Esophagus squamous epithelium (tissue), 5 donors: ENCODE results near the gene DNAH8. TPM values are rescaled to one million over a fixed set of nuclear protein-coding genes. Genes with fewer than 3 reads are reported as not detected.

Source experiments
- DNase-seq: peaks from one replicate; lab custom pipeline; 2025; lab: John Stamatoyannopoulos, UW
- H3K27ac ChIP-seq, 4 donors: fragments of 200-600 bp; sonication (generic); one replicate each; pipeline ENCODE4 v1.5.1; 2016 to 2019; ENCODE audit warnings: mild to moderate bottlenecking in 1 of 4
- H3K27me3 ChIP-seq, 4 donors: fragments of 200-600 bp; sonication (generic); 1 replicate in 3 of 4; 2 replicates in 1 of 4; pipeline versions ENCODE4 v1.5.1 to v1.6.0; 2017 to 2021; ENCODE audit warnings: antibody characterized with exemption in 1 of 4
- H3K36me3 ChIP-seq, 3 donors: fragments of 200-600 bp; sonication (generic); one replicate each; pipeline ENCODE4 v1.5.1; 2016 to 2019
- H3K4me1 ChIP-seq, 3 donors: fragments of 200-600 bp; sonication (generic); one replicate each; pipeline ENCODE4 v1.5.1; 2017 to 2019
- H3K4me3 ChIP-seq, 4 donors: fragments of 200-600 bp; sonication (generic); 1 replicate in 3 of 4; 2 replicates in 1 of 4; pipeline ENCODE4 v1.5.1; 2016 to 2019; ENCODE audit warnings: mild to moderate bottlenecking in 2 of 4, moderate library complexity in 1 of 4
- H3K9me3 ChIP-seq, 3 donors: fragments of 200-600 bp; sonication (generic); one replicate each; pipeline ENCODE4 v1.5.1; 2016 to 2019
- POLR2A ChIP-seq, 4 donors: fragments of 450-650 bp; IDR thresholded peaks; one replicate each; pipeline ENCODE4 v1.6.1; 2017; ENCODE audit warnings: antibody characterized with exemption in 4 of 4, mild to moderate bottlenecking in 4 of 4, moderate library complexity in 3 of 4
- WGBS, 2 donors: methylation state at CpG; one replicate each; pipeline ENCODE4 v1.1.5; 2018; 5-methylcytosine and 5-hydroxymethylcytosine counted together
- intact Hi-C: fragments of 100-400 bp; cut with DNase I; formaldehyde crosslinking; loops from one replicate; pipeline ENCODE4 v1.15.0; 2022
- total RNA-seq, 4 donors: library from RNA; depleted of rRNA; stranded (reverse); fragments of >200 nt; gene quantifications; one replicate each; pipeline ENCODE4 v1.1.0, GENCODE V29; 2016
- TF ChIP-seq, protein P1 (sequence below), 6 experiments: fragments of 450-650 bp in 4 of 6; fragments of 200-600 bp in 2 of 6; sonication (generic) in 2 of 6; IDR thresholded peaks; one replicate each; pipeline ENCODE4 v1.5.1; 2016 to 2019; ENCODE audit warnings: antibody characterized with exemption in 6 of 6, mild to moderate bottlenecking in 4 of 6, moderate library complexity in 4 of 6
- donor health status: DM: yes; HTN: yes; CAD: no.

The DNAH8 gene
- total RNA-seq, 4 donors from 2014 or later, result under 0.01 to 0.03 TPM; not detected in 2

DNA sequence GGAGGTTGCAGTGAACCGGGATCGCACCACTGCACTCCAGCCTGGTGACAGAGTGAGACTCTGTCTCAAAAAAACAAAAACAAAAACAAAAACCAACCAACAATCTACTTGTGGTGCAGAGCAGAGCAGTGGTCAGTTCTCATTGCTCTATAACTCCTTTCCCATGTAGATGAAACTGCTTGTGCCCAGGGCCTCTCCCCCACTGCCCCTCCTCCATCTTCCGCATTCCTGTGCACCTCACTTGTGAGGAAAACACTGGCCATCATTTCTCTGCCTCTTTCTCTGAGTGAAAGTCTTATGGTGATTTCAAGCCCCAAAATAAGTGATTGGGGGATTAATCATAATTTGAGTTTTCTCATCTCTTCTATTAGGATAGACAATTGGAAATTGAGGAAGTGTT, 269.6 kb downstream of the DNAH8 start:
- no peak for DNase-seq
- Histone ChIP-seq H3K4me1 (no peaks in the 10 kb centered on the region), H3K4me3 (no peak overlapping the region), H3K27me3 (peaks cover 0 to 80% (median 0%) of the 10 kb centered on the region in 4 donors), H3K36me3 (no peaks in the 10 kb centered on the region), H3K27ac (no peak overlapping the region), H3K9me3 (no peaks in the 10 kb centered on the region)
- TF ChIP-seq, protein P1, sequence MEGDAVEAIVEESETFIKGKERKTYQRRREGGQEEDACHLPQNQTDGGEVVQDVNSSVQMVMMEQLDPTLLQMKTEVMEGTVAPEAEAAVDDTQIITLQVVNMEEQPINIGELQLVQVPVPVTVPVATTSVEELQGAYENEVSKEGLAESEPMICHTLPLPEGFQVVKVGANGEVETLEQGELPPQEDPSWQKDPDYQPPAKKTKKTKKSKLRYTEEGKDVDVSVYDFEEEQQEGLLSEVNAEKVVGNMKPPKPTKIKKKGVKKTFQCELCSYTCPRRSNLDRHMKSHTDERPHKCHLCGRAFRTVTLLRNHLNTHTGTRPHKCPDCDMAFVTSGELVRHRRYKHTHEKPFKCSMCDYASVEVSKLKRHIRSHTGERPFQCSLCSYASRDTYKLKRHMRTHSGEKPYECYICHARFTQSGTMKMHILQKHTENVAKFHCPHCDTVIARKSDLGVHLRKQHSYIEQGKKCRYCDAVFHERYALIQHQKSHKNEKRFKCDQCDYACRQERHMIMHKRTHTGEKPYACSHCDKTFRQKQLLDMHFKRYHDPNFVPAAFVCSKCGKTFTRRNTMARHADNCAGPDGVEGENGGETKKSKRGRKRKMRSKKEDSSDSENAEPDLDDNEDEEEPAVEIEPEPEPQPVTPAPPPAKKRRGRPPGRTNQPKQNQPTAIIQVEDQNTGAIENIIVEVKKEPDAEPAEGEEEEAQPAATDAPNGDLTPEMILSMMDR (IDR thresholded peaks at IDR 0.05), result no peak
- no peak for TF ChIP-seq POLR2A (IDR thresholded peaks at IDR 0.05)
- intact Hi-C loops, result no loop called here
- WGBS, 2 donors, result 72 to 91% methylated on average over 3 of the region's 3 CpGs

- Histone ChIP-seq H3K9me3 (no peaks in the 10 kb centered on the region), H3K27me3 (peaks cover 0 to 75% (median 0%) of the 10 kb centered on the region in 4 donors), H3K4me3 (no peak overlapping the region), H3K4me1 (no peaks in the 10 kb centered on the region), H3K27ac (no peak overlapping the region), H3K36me3 (no peaks in the 10 kb centered on the region)
- 80 to 88% methylated on average over 3 of the region's 3 CpGs for WGBS, 2 donors
- TF ChIP-seq, protein P1 (IDR thresholded peaks at IDR 0.05), result no peak
- no peak for TF ChIP-seq POLR2A (IDR thresholded peaks at IDR 0.05)
- intact Hi-C loops, result no loop called here
- no peak for DNase-seq
Observed at GRCh38 chr6:38985839-38986238, 270.7 kb downstream of the DNAH8 start.

GRCh38 chr6:38987503-38987902, 272.4 kb downstream of the DNAH8 start:
- no peaks in the 10 kb centered on the region for H3K36me3 ChIP-seq
- DNase-seq, result no peak
- no peaks in the 10 kb centered on the region for H3K9me3 ChIP-seq
- intact Hi-C loops, result no loop called here
- peaks cover 0 to 68% (median 0%) of the 10 kb centered on the region in 4 donors for H3K27me3 ChIP-seq
- TF ChIP-seq POLR2A (IDR thresholded peaks at IDR 0.05), result no peak
- TF ChIP-seq, protein P1 (IDR thresholded peaks at IDR 0.05), result no peak
- H3K4me1 ChIP-seq, result no peaks in the 10 kb centered on the region
- H3K4me3 ChIP-seq, result no peak overlapping the region
- H3K27ac ChIP-seq, result no peak overlapping the region

DNA sequence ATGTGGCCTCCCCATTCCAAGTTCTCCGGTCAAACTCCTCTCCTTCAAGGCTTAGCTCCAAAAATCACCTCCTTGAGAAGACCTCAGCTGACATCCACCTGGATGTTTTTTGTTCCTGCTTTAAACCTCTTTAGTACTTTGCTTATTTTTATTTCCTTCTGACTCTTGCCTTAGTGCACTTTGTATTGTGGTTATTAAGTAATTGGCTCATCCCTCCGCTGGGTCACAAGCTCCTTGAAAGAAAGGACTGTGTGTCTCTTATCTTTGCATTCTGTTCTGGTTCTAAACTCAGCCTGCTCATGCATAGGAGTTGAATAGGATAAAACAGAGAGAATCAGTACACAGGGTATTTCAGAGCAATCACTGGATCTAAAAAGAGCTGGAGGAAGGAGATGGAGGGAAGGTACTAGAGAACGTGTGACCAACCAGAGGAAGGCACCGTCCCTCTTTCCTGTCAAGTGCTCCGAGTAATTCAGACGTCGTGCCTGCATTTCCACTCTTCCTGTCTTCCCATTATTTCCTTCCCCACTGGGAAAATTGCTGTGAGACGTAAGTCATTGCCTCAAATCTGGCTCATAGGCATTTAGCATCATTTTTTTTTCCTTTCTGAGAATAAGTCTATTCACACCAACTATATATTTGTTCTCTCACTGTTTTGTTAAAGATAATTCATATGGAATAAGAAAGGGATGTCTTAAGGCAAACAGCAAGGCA, 273.8 kb downstream of the DNAH8 start:
- Histone ChIP-seq H3K4me1 (no peaks in the 10 kb centered on the region), H3K4me3 (no peak overlapping the region), H3K27me3 (peaks cover 0 to 56% (median 0%) of the 10 kb centered on the region in 4 donors), H3K9me3 (no peaks in the 10 kb centered on the region), H3K36me3 (no peaks in the 10 kb centered on the region), H3K27ac (no peak overlapping the region)
- DNase-seq, result no peak
- no peak for TF ChIP-seq POLR2A (IDR thresholded peaks at IDR 0.05)
- TF ChIP-seq, protein P1 (IDR thresholded peaks at IDR 0.05), result no peak
- intact Hi-C loops, result no loop called here
- 59 to 64% methylated on average over 8 of the region's 8 CpGs for WGBS, 2 donors

DNA sequence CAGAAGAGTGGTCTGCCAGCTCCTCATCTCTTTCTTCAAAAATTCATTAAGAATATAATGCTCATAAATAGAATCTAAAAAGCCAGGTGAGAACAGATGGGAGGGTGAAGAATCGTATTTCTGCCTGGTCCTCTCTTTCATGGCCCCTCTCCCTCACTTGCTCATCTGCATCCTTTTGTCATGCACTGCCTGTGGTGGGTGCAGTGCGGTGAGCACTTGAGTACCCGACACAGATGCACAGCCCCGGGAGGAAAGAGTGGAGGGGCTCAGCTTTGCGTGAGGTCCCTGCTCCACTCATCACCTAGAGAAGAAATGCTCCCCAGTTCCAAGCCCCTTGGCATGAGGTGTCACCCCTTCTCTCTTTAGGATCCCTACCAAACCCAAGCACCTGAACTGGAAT, 275.4 kb downstream of the DNAH8 start:
- 34 to 40% methylated on average over 3 to 5 of the region's 5 CpGs for WGBS, 2 donors
- H3K4me3 ChIP-seq, result no peak overlapping the region
- DNase-seq, result no peak
- no peaks in the 10 kb centered on the region for H3K4me1 ChIP-seq
- H3K27ac ChIP-seq, result no peak overlapping the region
- H3K27me3 ChIP-seq, result peaks cover 0 to 44% (median 0%) of the 10 kb centered on the region in 4 donors
- H3K36me3 ChIP-seq, result no peaks in the 10 kb centered on the region
- intact Hi-C loops, result no loop called here
- H3K9me3 ChIP-seq, result no peaks in the 10 kb centered on the region
- TF ChIP-seq, protein P1 (IDR thresholded peaks at IDR 0.05), result no peak
- no peak for TF ChIP-seq POLR2A (IDR thresholded peaks at IDR 0.05)
